HUDEP-2 (cell line): ENCODE data around the gene CTXN2.

Source experiments
- DNase-seq, 76 experiments: peaks; one replicate each; lab custom pipeline; 2025; ENCODE audit not compliant: unreplicated experiment in 76 of 76; lab: John Stamatoyannopoulos, UW

CTXN2 gene

GRCh38 chr15:48221885-48222284 lies 30.4 kb downstream of the CTXN2 start:
- no peak for DNase-seq

GRCh38 chr15:48222627-48223026 lies 31.2 kb downstream of the CTXN2 start:
- DNase-seq = no peak

GRCh38 chr15:48225771-48226170 lies 34.3 kb downstream of the CTXN2 start:
- no peak for DNase-seq

GRCh38 chr15:48230498-48230897 lies 39.0 kb downstream of the CTXN2 start:
- DNase-seq = no peak

GRCh38 chr15:48233246-48233645 lies 41.8 kb downstream of the CTXN2 start:
- DNase-seq = no peak

- DNase-seq = no peak
Measured at GRCh38 chr15:48239334-48239733, 47.9 kb downstream of the CTXN2 start.

GRCh38 chr15:48242015-48242414 lies 50.5 kb downstream of the CTXN2 start:
- DNase-seq = no peak

- DNase-seq = no peak
Measured at GRCh38 chr15:48242535-48242934, 51.1 kb downstream of the CTXN2 start.

GRCh38 chr15:48244921-48245320 lies 53.5 kb downstream of the CTXN2 start:
- DNase-seq = no peak

GRCh38 chr15:48248414-48248813 lies 56.9 kb downstream of the CTXN2 start:
- DNase-seq = no peak

- DNase-seq = peak in 32 of 76 experiments; percentile 1 to 58 (median 16)
Measured at GRCh38 chr15:48250640-48251076, 59.2 kb downstream of the CTXN2 start.

- DNase-seq = no peak
Measured at GRCh38 chr15:48253172-48253571, 61.7 kb downstream of the CTXN2 start.
